GM12878 (cell line): ENCODE data around the gene FLT1. TPM values are rescaled to one million over a fixed set of nuclear protein-coding genes. Genes with fewer than 3 reads are reported as not detected.

Experiments
- ATAC-seq: fragments of 200-7000 bp; cut with Tn5 transposase; 3 replicates; pipeline ENCODE4 v1.9.1; 2020; ENCODE audit warnings: mild to moderate bottlenecking, moderate library complexity
- BruUV-seq: library from RNA; stranded (reverse); fragments of 400-500 nt; replicated peaks from 2 replicates; lab custom pipeline; 2021; lab: Mats Ljungman, UMichigan
- CTCF ChIA-PET: fragments of 300-600 bp; sonication (Branson Sonifier 250); formaldehyde crosslinking; extraction: SDS; loops from one replicate; lab custom pipeline; 2021; ENCODE audit warnings: inconsistent platforms; lab: Yijun Ruan, JAX
- POLR2A ChIA-PET: fragments of 350-600 bp; formaldehyde crosslinking; extraction: SDS; loops from one replicate; lab custom pipeline; 2021; ENCODE audit warnings: inconsistent platforms; lab: Charles Lee
- RAD21 ChIA-PET: fragments of 300-600 bp; sonication (Branson Sonifier 250); formaldehyde crosslinking; loops from one replicate; lab custom pipeline; 2023; ENCODE audit warnings: antibody characterized with exemption; ENCODE audit not compliant: unreplicated experiment; lab: Charles Lee
- SMC1A ChIA-PET: fragments of 300-600 bp; sonication (Branson Sonifier 250); formaldehyde crosslinking; loops from one replicate; lab custom pipeline; 2023; ENCODE audit not compliant: unreplicated experiment, uncharacterized antibody; lab: Charles Lee
- DNase-seq: peaks from one replicate; pipeline ENCODE4 v3.0.0-alpha.2; 2011; ENCODE audit warnings: low read depth, low spot score
- FAIRE-seq: peaks from 3 replicates; lab custom pipeline; 2011; peaks lifted over from hg19 to GRCh38; lab: Jason Lieb, UNC
- H2AFZ ChIP-seq: 2 replicates; pipeline ENCODE4 v1.6.0; 2011; ENCODE audit warnings: low read depth, low read length, control low read depth; ENCODE audit not compliant: control insufficient read depth
- H3K27ac ChIP-seq: 2 replicates; pipeline ENCODE4 v1.5.1; 2011; ENCODE audit warnings: control low read depth; ENCODE audit not compliant: control insufficient read depth, insufficient read depth
- H3K27me3 ChIP-seq, 2 experiments: replicated peaks in 1 of 2; 2 replicates each; pipeline versions ENCODE4 v1.6.0 to v1.6.1; 2011; ENCODE audit warnings: low read length in 1 of 2; ENCODE audit not compliant: control insufficient read depth in 2 of 2, insufficient read depth in 2 of 2
- H3K36me3 ChIP-seq, 2 experiments: 2 replicates each; pipeline ENCODE4 v1.5.1; 2011; ENCODE audit warnings: low read length in 1 of 2; ENCODE audit not compliant: control insufficient read depth in 2 of 2, insufficient read depth in 2 of 2
- H3K4me1 ChIP-seq: 2 replicates; pipeline ENCODE4 v1.6.1; 2011; ENCODE audit warnings: mild to moderate bottlenecking, low read length, moderate library complexity, mixed read lengths; ENCODE audit not compliant: control insufficient read depth, insufficient read depth
- H3K4me2 ChIP-seq: 2 replicates; pipeline ENCODE4 v1.6.0; 2011; ENCODE audit warnings: control low read depth; ENCODE audit not compliant: control insufficient read depth, insufficient read depth
- H3K4me3 ChIP-seq: fragments of 200-600 bp; sonication (generic); 2 replicates; pipeline ENCODE4 v1.5.1; 2016
- H3K79me2 ChIP-seq: 2 replicates; pipeline ENCODE4 v1.6.0; 2011; ENCODE audit warnings: low read length; ENCODE audit not compliant: control insufficient read depth, insufficient read depth
- H3K9ac ChIP-seq: 2 replicates; pipeline ENCODE4 v1.8.0; 2011; ENCODE audit warnings: low read length, control low read depth, mixed read lengths; ENCODE audit not compliant: control insufficient read depth, insufficient read depth
- H3K9me3 ChIP-seq: replicated peaks from 3 replicates; pipeline ENCODE4 v1.5.1; 2011; ENCODE audit warnings: mild to moderate bottlenecking, low read length; ENCODE audit not compliant: control insufficient read depth, insufficient read depth
- H4K20me1 ChIP-seq: 2 replicates; pipeline ENCODE4 v1.6.0; 2011; ENCODE audit not compliant: control insufficient read depth, insufficient read depth
- CHD2 ChIP-seq: IDR thresholded peaks from 2 replicates; pipeline ENCODE4 v1.6.1; 2011; ENCODE audit warnings: low read depth, low read length, improper control_type of control experiment, borderline replicate concordance
- FOXK2 ChIP-seq: fragments of 450-650 bp; IDR thresholded peaks from 2 replicates; pipeline ENCODE4 v1.6.1; 2017; ENCODE audit warnings: mild to moderate bottlenecking, moderate library complexity
- HCFC1 ChIP-seq: fragments of 150-350 bp; IDR thresholded peaks from 2 replicates; pipeline ENCODE4 v1.6.1; 2014; ENCODE audit warnings: low read length
- HDAC6 ChIP-seq: fragments of 200-600 bp; sonication (generic); IDR thresholded peaks from one replicate; pipeline ENCODE4 v1.8.0; 2017; ENCODE audit warnings: antibody characterized with exemption; ENCODE audit not compliant: unreplicated experiment
- KAT2A ChIP-seq: conservative IDR thresholded peaks from 2 replicates; pipeline ENCODE4 v1.6.1; 2011; ENCODE audit warnings: low read depth, low read length; ENCODE audit not compliant: control insufficient read depth
- MAX ChIP-seq: IDR thresholded peaks from 2 replicates; pipeline ENCODE4 v1.6.1; 2012; ENCODE audit warnings: low read depth, low read length, improper control_type of control experiment
- NFIC ChIP-seq: IDR thresholded peaks from 2 replicates; pipeline ENCODE4 v1.6.1; 2012; ENCODE audit warnings: low read depth, mild to moderate bottlenecking, inconsistent platforms, low read length, moderate library complexity
- NFXL1 ChIP-seq: fragments of 450-650 bp; IDR thresholded peaks from 2 replicates; pipeline ENCODE4 v1.6.1; 2017; ENCODE audit warnings: antibody characterized with exemption, mild to moderate bottlenecking, borderline replicate concordance
- PAX8 ChIP-seq: fragments of 450-650 bp; IDR thresholded peaks from 2 replicates; pipeline ENCODE4 v1.6.1; 2017; ENCODE audit warnings: mild to moderate bottlenecking, moderate library complexity
- PML ChIP-seq: IDR thresholded peaks from 2 replicates; pipeline ENCODE4 v1.6.1; 2012; ENCODE audit warnings: low read length, inconsistent platforms
- RELA ChIP-seq: fragments of 450-650 bp; IDR thresholded peaks from 2 replicates; pipeline ENCODE4 v1.8.0; 2014; ENCODE audit warnings: borderline replicate concordance; ENCODE audit not compliant: partially characterized antibody
- SIX5 ChIP-seq: IDR thresholded peaks from 2 replicates; pipeline ENCODE4 v1.6.1; 2011; ENCODE audit warnings: mild to moderate bottlenecking, low read depth, low read length, moderate library complexity; ENCODE audit not compliant: severe bottlenecking
- SKIL ChIP-seq: fragments of 450-650 bp; IDR thresholded peaks from 2 replicates; pipeline ENCODE4 v1.6.1; 2017; ENCODE audit warnings: mild to moderate bottlenecking, low read depth, inconsistent platforms; ENCODE audit not compliant: poor library complexity, severe bottlenecking
- SPI1 ChIP-seq: IDR thresholded peaks from 2 replicates; pipeline ENCODE4 v1.6.1; 2011; ENCODE audit warnings: low read depth, mild to moderate bottlenecking, low read length, moderate library complexity, borderline replicate concordance; ENCODE audit not compliant: insufficient read depth
- SREBF2 ChIP-seq: IDR thresholded peaks from 2 replicates; pipeline ENCODE4 v1.6.1; 2012; ENCODE audit warnings: mild to moderate bottlenecking, low read length
- STAT3 ChIP-seq: IDR thresholded peaks from 2 replicates; pipeline ENCODE4 v1.6.1; 2011; ENCODE audit warnings: low read depth, low read length, improper control_type of control experiment
- TBL1XR1 ChIP-seq: IDR thresholded peaks from 2 replicates; pipeline ENCODE4 v1.6.1; 2012; ENCODE audit warnings: low read depth, low read length, improper control_type of control experiment
- TCF12 ChIP-seq: IDR thresholded peaks from 2 replicates; pipeline ENCODE4 v1.6.1; 2011; ENCODE audit warnings: low read depth, mild to moderate bottlenecking, low read length
- ZBTB4 ChIP-seq: fragments of 450-650 bp; formaldehyde crosslinking; IDR thresholded peaks from 2 replicates; pipeline ENCODE4 v1.4.0; 2022; ENCODE audit warnings: mild to moderate bottlenecking, moderate library complexity
- WGBS: methylation state at CpG from one replicate; pipeline ENCODE4 v1.1.6; 2016; ENCODE audit warnings: low lambda C conversion rate; ENCODE audit not compliant: insufficient replicate concordance, insufficient coverage; ENCODE audit errors: missing lambda C conversion rate; 5-methylcytosine and 5-hydroxymethylcytosine counted together
- in situ Hi-C: fragments of 300-500 bp; cut with MboI; formaldehyde crosslinking; loops from 9 replicates; pipeline ENCODE4 v1.14.3; 2018; ENCODE audit warnings: mixed read lengths
- intact Hi-C: fragments of 100-400 bp; cut with micrococcal nuclease; formaldehyde crosslinking; loops from one replicate; pipeline ENCODE4 v1.14.2; 2022; ENCODE audit not compliant: unreplicated experiment
- polyA plus RNA-seq, 11 experiments: library from polyadenylated mRNA; depleted of rRNA in 4 of 11; unstranded in 6 of 11; stranded (reverse) in 5 of 11; fragments of >200 nt; fragmentation: Nextera tagmentation in 4 of 11; fragmentation: Illumina TruSeq in 1 of 11; extraction: Ambion mirVana in 4 of 11; extraction: Trizol in 1 of 11; gene quantifications; 1 replicate in 1 of 11; 2 replicates in 10 of 11; pipeline versions ENCODE4 v1.2.1 to v1.2.3, GENCODE V29; 2011 to 2016; ENCODE audit warnings: inconsistent platforms in 2 of 11, missing spikeins in 2 of 11, low read depth in 1 of 11
- total RNA-seq, 4 experiments: library from RNA; depleted of rRNA in 3 of 4; stranded (reverse); fragments of >200 nt in 3 of 4; fragmentation: Illumina TruSeq in 1 of 4; extraction: Trizol in 1 of 4; gene quantifications; 2 replicates each; pipeline versions ENCODE4 v1.2.1 to v1.2.3, GENCODE V29; 2013 to 2021

Gene FLT1
- total and polyA plus RNA-seq, 10 of the 15 experiments (the other 5 are each of a cell fraction or from before 2014, with no cell fraction given): 0.55 to 5.6 (median 0.84) TPM

GRCh38 chr13:28432816-28433560 is 61.9 kb downstream of the FLT1 start:
- Histone ChIP-seq H3K4me1 (peaks cover 18% of the 10 kb centered on the region; the same call in 1 of the 2 replicates), H3K9ac (no peak overlapping the region), H3K79me2 (no peaks in the 10 kb centered on the region), H3K36me3 (no peaks in the 10 kb centered on the region), H3K9me3 (no peaks in the 10 kb centered on the region), H2AFZ (no peak overlapping the region), H3K4me2 (no peak overlapping the region), H3K27me3 (no peaks in the 10 kb centered on the region), H3K4me3 (no peak overlapping the region), H3K27ac (no peak overlapping the region), H4K20me1 (no peaks in the 10 kb centered on the region)
- BruUV-seq: no TSS peak
- SMC1A ChIA-PET: interaction anchor here (1.5 to 2.2 kb wide), 2 partner anchors 11 to 17 kb away, joined by 4 to 5 read pairs; no protein-coding TSS in a partner anchor
- no peak for FAIRE-seq
- DNase-seq: no peak
- intact Hi-C loops: loop anchor here (5.0 kb wide), 1 partner anchor 111 kb away; no protein-coding TSS in a partner anchor
- in situ Hi-C loops: no loop called here
- no peak for ATAC-seq
- RAD21 ChIA-PET: no interaction called here
- WGBS: 91% methylated on average over 11 of the region's 11 CpGs
- POLR2A ChIA-PET: no interaction called here
- CTCF ChIA-PET: interaction anchor here (0.5 kb wide), 1 partner anchor 373 kb away, joined by 3 read pairs; no protein-coding TSS in a partner anchor
- no peak for TF ChIP-seq PAX8
- TF ChIP-seq PML: no peak
- no peak for TF ChIP-seq SPI1
- TF ChIP-seq FOXK2: no peak
- TF ChIP-seq RELA: no peak
- TF ChIP-seq MAX: no peak
- TF ChIP-seq SKIL: no peak
- no peak for TF ChIP-seq NFIC
- TF ChIP-seq HCFC1: no peak
- no peak for TF ChIP-seq TBL1XR1
- TF ChIP-seq ZBTB4 (CRISPR knock-in tag): no peak
- TF ChIP-seq KAT2A: no peak
- TF ChIP-seq NFXL1: no peak
- no peak for TF ChIP-seq CHD2
- TF ChIP-seq HDAC6: no peak
- TF ChIP-seq SIX5: no peak
- no peak for TF ChIP-seq SREBF2
- no peak for TF ChIP-seq STAT3
- TF ChIP-seq TCF12: no peak
